DMS 273 treated with DMSO at 0.1 percent for 48 hours (cell line): Measurements from ENCODE around the gene OBSL1.
A peak's percentile ranks its signal among the peaks of the same experiment; 100 is the strongest.

Experiments used
- DNase-seq: peaks from one replicate; lab custom pipeline; 2025; lab: John Stamatoyannopoulos, UW

Gene OBSL1

DNA sequence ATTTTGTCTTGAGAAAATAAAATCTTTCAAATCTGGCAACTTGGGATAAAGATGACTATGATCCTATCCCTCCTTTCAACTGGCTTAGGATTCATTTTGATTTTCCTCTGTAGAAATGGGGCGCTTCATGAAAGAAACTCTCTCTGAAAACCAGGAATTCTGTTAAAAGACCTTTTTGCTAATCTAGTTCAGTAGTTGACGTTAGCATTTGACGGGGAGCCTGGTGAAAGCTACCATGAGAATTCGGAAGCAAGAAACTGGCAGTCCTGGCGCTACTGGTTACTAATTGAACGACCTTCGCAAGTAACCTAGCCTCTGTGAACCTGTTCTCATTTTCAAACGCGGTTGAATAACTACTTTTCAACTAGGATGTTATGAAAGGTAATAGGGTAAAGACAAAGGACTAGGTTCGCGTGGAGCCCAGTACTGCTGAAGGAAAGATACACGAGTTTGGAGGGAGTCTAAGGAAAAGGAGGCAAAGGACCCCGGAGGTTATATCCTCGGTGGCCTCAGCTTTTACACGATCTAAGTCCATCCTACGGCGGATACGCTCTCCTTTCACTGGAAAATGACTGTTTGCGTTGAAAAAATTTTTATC lies 25.7 kb upstream of the OBSL1 start:
- DNase-seq, result no peak

GRCh38 chr2:219595256-219595655 lies 23.9 kb upstream of the OBSL1 start:
- DNase-seq, result no peak

GRCh38 chr2:219593154-219593553 lies 21.8 kb upstream of the OBSL1 start:
- DNase-seq, result no peak

DNA sequence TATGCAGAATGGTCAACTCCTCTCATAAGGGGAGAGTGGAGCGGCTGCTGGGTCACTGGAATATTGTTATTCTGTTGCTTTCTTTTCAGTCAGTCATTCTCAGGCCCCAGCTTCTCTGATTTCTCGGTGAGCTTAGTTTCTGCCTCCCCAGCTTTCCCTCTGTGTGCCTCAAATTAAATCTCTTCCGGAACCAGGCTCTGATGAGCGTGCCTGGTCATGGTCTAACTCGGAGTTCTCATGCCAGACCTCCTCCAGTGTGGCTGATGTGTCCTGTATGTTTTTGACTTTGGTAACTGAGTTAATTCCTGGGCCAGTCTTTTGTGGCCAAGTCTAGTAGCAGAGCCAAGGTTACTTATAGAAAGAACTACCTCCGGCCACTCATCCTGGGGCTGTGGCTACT lies 21.4 kb upstream of the OBSL1 start:
- no peak for DNase-seq

- DNase-seq, result no peak
Observed at GRCh38 chr2:219591091-219591490, 19.8 kb upstream of the OBSL1 start.

- DNase-seq, result no peak
Observed at GRCh38 chr2:219581346-219581745, 10.0 kb upstream of the OBSL1 start.

- no peak for DNase-seq
Observed at GRCh38 chr2:219578811-219579613, 7.7 kb upstream of the OBSL1 start.

DNA sequence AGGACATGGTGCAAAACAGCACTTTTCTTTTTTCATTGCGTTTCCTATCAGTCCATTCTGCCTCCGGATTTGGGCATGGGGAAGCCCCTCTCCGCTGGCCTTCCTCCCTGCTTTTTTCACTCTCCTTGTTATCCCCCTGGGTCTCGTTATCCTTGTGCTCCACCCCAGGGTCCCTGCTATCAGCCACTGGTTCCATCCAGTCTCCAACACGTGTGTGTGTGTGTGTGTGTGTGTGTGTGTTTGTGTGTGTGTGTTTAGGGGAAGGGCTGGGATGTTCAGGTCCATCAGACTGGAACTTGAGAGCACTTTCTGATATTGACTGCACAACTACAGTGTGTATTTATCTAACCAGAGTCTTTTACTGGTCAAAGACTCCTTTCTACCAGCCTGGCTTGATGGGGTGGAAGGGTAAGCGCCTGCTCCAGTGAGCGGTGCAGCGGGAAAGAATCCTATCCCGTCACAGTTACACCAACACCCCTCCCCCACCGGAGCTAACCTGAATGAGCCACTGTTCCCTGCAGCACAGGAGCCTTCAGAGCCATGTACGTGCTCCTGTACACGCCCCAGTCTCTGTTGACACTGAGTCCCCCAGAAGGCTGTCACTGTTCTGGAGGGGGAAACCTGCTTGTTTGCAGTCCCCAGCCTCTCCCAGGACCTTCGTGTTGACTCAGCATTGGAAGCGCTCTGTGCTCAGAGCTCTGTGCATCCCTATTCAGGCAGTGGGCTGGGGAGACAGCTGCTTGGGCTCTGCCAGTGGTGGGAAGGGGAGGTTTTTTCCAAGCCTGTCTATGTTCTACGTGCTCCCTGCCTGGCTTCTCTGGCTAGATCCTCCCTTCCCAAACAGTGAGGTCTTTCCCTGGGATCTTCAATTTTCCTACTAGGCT lies 5.4 kb upstream of the OBSL1 start:
- no peak for DNase-seq

- DNase-seq, result no peak
Observed at GRCh38 chr2:219575566-219576504, 4.5 kb upstream of the OBSL1 start.

GRCh38 chr2:219574484-219575311 lies 3.4 kb upstream of the OBSL1 start:
- no peak for DNase-seq

DNA sequence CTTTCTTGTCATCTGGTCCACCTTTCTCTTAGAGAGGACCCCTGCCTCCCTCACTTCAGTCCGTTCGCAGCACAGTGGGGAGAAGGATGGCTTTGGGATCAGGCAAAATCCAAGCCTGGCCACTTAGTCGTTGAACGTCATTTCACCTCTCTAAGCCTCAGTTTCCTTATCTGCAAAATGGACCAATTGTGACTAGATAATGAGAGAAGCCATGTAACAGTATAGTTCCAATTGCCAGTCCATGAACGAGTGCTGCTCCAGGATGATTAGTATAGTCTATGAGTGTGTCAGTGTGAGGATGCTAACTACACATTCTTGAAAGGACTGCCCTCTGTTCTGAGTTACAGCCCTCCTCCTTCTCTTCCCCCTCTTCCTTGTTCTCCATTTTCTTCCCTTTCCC lies 1.8 kb upstream of the OBSL1 start:
- peak; percentile 98 for DNase-seq

GRCh38 chr2:219572237-219573001 lies 1.1 kb upstream of the OBSL1 start, which contains the start of gene INHA:
Gene INHA (plus strand): TSS chr2:219572310. CDS start chr2:219572375, 65 bp downstream.
- DNase-seq, result no peak

DNA sequence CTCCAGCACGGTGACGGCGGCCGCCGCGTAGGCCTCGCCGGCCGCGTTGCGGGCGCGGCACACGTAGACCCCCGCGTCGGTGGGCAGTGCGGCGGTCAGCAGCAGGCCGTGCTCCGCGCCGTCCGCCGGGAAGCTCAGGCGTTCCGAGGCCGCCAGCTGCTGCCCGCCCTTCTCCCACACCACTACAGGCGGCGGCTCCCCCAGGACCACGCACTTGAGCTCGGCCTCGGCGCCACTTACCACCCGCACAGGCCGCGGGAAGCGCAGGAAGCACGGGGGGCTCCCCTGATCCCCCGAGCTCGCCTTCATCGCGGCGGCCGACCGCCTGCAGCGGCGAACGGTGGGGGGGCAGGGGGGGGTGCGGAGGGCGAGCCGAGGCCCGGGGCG lies 422 bp downstream of the OBSL1 start:
- no peak for DNase-seq

GRCh38 chr2:219570194-219570923 lies 980 bp downstream of the OBSL1 start:
- DNase-seq, result no peak

GRCh38 chr2:219569635-219570034 lies 1.7 kb downstream of the OBSL1 start:
- DNase-seq, result no peak

DNA sequence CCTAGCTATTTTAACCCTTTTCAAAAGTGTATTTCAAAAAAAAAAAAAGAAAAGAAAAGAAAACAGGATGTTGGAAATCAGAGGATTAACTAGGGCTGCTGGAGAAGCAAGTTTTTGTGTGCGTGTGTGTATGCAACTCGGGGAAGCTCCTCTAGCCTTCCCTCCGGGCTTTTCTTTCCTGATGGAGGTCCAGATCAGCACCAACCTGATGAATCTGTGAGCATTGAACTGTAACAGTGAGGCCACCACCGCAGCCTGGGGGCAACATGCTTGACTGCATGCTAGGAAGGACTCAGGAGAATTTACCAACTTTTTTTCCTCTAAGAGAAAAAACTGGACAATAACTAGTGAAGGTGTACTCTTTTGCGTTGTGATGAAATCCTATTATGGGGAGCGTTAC lies 2.3 kb downstream of the OBSL1 start:
- DNase-seq, result no peak

DNA sequence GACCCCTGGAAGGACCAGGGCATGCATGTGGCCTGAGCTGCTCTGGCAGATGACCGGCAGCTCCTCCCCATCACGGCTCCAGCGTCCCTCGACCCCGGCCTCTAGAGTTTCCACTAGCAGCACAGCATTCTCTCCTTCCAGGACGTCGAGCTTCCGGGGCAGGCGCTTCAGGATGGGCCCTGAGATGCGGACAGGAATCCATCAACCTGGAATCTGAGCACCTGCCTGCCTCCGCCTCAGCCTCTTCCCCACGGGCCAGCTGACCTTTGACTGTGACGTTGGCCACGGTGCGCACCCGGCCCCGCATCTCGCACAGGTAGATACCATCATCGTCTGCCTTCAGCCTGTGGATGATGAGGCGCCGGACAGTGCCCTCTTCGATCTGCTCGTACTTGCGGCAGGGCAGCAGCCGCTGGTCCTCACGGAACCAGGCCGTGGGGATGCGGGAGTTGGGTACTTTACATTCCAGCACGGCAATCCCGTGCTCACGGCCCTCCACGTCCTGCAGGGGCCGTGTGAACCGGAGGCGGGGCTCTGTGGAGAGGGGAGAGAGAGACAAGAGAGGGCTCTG lies 3.5 kb downstream of the OBSL1 start:
- DNase-seq, result no peak

GRCh38 chr2:219567131-219567530 lies 4.2 kb downstream of the OBSL1 start:
- DNase-seq, result no peak

GRCh38 chr2:219566640-219567039 lies 4.7 kb downstream of the OBSL1 start:
- no peak for DNase-seq
